Neural progenitor cell (in vitro differentiated cells): Measurements from ENCODE around the gene NBEAL1.

ENCODE experiments used
- CTCF ChIP-seq: fragments of 200-600 bp; sonication (generic); IDR thresholded peaks from 2 replicates; pipeline ENCODE4 v1.5.1; 2017; ENCODE audit warnings: antibody characterized with exemption, mild to moderate bottlenecking
- EZH2 ChIP-seq: fragments of 200-600 bp; sonication (generic); IDR thresholded peaks from 2 replicates; pipeline ENCODE4 v1.6.1; 2017; ENCODE audit warnings: antibody characterized with exemption, mild to moderate bottlenecking, moderate library complexity
- EZH2phosphoT487 ChIP-seq: fragments of 200-600 bp; sonication (generic); IDR thresholded peaks from 2 replicates; pipeline ENCODE4 v1.6.1; 2017; ENCODE audit warnings: antibody characterized with exemption

GRCh38 chr2:203045867-203046266, 31.2 kb downstream of the NBEAL1 start:
- TF ChIP-seq CTCF (no peak), EZH2 (no peak), EZH2phosphoT487 (no peak)
